Naive thymus-derived CD8-positive, alpha-beta T cell (primary cell): Measurements from ENCODE around the gene LDHB. TPM values are rescaled to one million over a fixed set of nuclear protein-coding genes. Genes with fewer than 3 reads are reported as not detected.

Source experiments
- ATAC-seq, 2 donors: fragments of 150-1000 bp; cut with Tn5 transposase in 1 of 2; sonication (Bioruptor Pico), chemical (Tn5 transposase) in 1 of 2; 1 replicate in 1 of 2; 2 replicates in 1 of 2; pipeline ENCODE4 v1.10.0; 2021; ENCODE audit warnings: mild to moderate bottlenecking in 2 of 2, moderate library complexity in 2 of 2
- POLR2A ChIA-PET: fragments of 350-600 bp; sonication (Branson Sonifier 250); formaldehyde crosslinking; loops from one replicate; lab custom pipeline; 2021; ENCODE audit warnings: antibody characterized with exemption; lab: Charles Lee
- DNase-seq, 10 donors: peaks; one replicate each; pipeline versions ENCODE4 v3.0.0 to v3.0.0-alpha.2; 2020 to 2022
- H3K27ac Mint-ChIP-seq, 10 donors: one replicate each; pipeline ENCODE4 v1.8.0; 2020 to 2022; ENCODE audit warnings: mild to moderate bottlenecking in 10 of 10, mixed read lengths in 10 of 10, moderate library complexity in 4 of 10, inconsistent platforms in 1 of 10
- H3K27me3 Mint-ChIP-seq, 5 donors: one replicate each; pipeline ENCODE4 v1.8.0; 2021 to 2022; ENCODE audit warnings: mixed read lengths in 5 of 5
- H3K36me3 Mint-ChIP-seq, 3 donors: one replicate each; pipeline ENCODE4 v1.8.0; 2020 to 2022; ENCODE audit warnings: mixed read lengths in 3 of 3, mild to moderate bottlenecking in 2 of 3, inconsistent platforms in 1 of 3
- H3K4me1 Mint-ChIP-seq, 4 donors: one replicate each; pipeline ENCODE4 v1.8.0; 2021 to 2022; ENCODE audit warnings: mixed read lengths in 4 of 4
- H3K4me3 Mint-ChIP-seq, 10 donors: one replicate each; pipeline ENCODE4 v1.8.0; 2020 to 2022; ENCODE audit warnings: mild to moderate bottlenecking in 10 of 10, mixed read lengths in 10 of 10, moderate library complexity in 6 of 10, inconsistent platforms in 1 of 10
- H3K9me3 Mint-ChIP-seq, 9 donors: one replicate each; pipeline ENCODE4 v1.8.0; 2020 to 2022; ENCODE audit warnings: mixed read lengths in 9 of 9, mild to moderate bottlenecking in 3 of 9, inconsistent platforms in 1 of 9, moderate library complexity in 1 of 9
- polyA plus RNA-seq, 3 donors: library from polyadenylated mRNA; unstranded; fragments of 300-500 nt; fragmentation: Illumina TruSeq; gene quantifications; one replicate each; pipeline ENCODE4 v1.2.3, GENCODE V29; 2021
- total RNA-seq, 8 experiments: library from RNA in 2 of 8; stranded (reverse) in 2 of 8; gene quantifications; one replicate each; pipeline ENCODE4 v1.2.3 and lab custom pipeline; 2021 to 2026

LDHB gene
- total and polyA plus RNA-seq, 5 experiments from 2014 or later, result 1,266 to 2,368 (median 1,691) TPM

GRCh38 chr12:21642707-21643389 is 14.8 kb downstream of the LDHB start:
- POLR2A ChIA-PET, result interaction anchor here (0.8 to 2.8 kb wide), 6 partner anchors 10 to 37 kb away, joined by 3 to 22 read pairs (median 4); partner anchors contain the start of gene LDHB
- DNase-seq, result no peak
- Mint-ChIP-seq H3K9me3 (no peaks in the 10 kb centered on the region), H3K27me3 (no peaks in the 10 kb centered on the region), H3K27ac (peak overlapping the region in 8 of 10 donors; percentile 4 to 83 (median 62)), H3K36me3 (peaks cover 41 to 94% (median 68%) of the 10 kb centered on the region in 3 donors), H3K4me3 (peak overlapping the region in 8 of 10 donors; percentile 17 to 70 (median 48)), H3K4me1 (peaks cover 44 to 84% (median 80%) of the 10 kb centered on the region in 4 donors)
- ATAC-seq, result peak; percentile 30 to 41

- Mint-ChIP-seq H3K27me3 (no peaks in the 10 kb centered on the region), H3K4me3 (peak overlapping the region in 6 of 10 donors; percentile 2 to 54 (median 26)), H3K9me3 (no peaks in the 10 kb centered on the region), H3K27ac (peak overlapping the region in 9 of 10 donors; percentile 66 to 91 (median 79)), H3K36me3 (peaks cover 34 to 91% (median 71%) of the 10 kb centered on the region in 3 donors), H3K4me1 (peaks cover 20 to 59% (median 48%) of the 10 kb centered on the region in 4 donors)
- no peak for ATAC-seq
- POLR2A ChIA-PET, result interaction anchor here (0.6 to 1.4 kb wide), 5 partner anchors 13 to 80 kb away, joined by 3 to 7 read pairs (median 3); no protein-coding TSS in a partner anchor
- DNase-seq, result no peak
These were observed 19.4 kb downstream of the LDHB start for GRCh38 chr12:21638054-21638891.

DNA sequence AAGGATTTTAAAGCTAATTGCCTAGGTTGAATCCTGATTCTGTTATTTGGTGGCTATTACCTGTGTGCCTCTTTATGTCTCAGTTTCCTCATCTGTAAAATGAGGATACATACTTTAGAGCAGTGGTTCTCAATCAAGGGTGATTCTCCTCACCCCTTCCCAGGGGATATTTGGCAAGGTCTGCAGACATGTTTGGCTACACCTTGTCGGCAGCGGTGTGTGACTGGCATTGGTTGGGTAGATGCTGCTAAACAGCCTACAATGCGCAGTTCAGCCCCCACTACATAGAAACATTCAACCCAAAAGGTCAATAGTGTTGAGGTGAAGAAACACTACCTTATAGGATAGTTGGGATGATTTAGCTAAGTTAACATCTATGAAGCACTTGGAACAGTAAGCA is 23.4 kb downstream of the LDHB start:
- Mint-ChIP-seq H3K4me3 (no peak overlapping the region), H3K27me3 (no peaks in the 10 kb centered on the region), H3K4me1 (peaks cover 10 to 32% (median 23%) of the 10 kb centered on the region in 4 donors), H3K9me3 (no peaks in the 10 kb centered on the region), H3K36me3 (peaks cover 19 to 76% (median 72%) of the 10 kb centered on the region in 3 donors), H3K27ac (peak overlapping the region in 7 of 10 donors; percentile 20 to 59 (median 40))
- DNase-seq (no peak), ATAC-seq (no peak)
- POLR2A ChIA-PET, result interaction anchor here (1.1 to 4.4 kb wide), 5 partner anchors 12 to 23 kb away, joined by 4 to 16 read pairs (median 4); partner anchors contain the start of gene LDHB

DNA sequence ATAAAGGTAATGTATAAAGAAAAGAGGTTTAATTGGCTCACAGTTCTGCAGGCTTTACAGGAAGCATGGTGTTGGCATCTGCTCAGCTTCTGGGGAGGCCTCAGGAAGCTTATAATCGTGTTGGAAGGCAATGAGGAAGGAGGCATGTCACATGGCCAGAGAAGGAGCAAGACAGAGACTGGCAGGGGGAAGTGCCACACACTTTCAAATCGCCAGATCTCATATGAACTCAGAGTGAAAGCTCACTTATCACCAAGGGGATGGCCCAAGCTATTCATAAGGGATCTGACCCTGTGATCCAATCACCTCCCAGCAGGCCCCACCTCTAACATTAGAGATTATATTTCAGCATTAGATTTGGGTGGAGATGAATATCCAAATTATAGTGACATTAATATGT is 26.3 kb downstream of the LDHB start:
- Mint-ChIP-seq H3K9me3 (peaks cover 0 to 9% (median 2%) of the 10 kb centered on the region in 9 donors), H3K4me3 (no peak overlapping the region), H3K36me3 (peaks cover 10 to 55% (median 48%) of the 10 kb centered on the region in 3 donors), H3K27me3 (no peaks in the 10 kb centered on the region), H3K27ac (peak overlapping the region in 4 of 10 donors; percentile 50 to 70 (median 56)), H3K4me1 (peaks cover 0 to 16% (median 8%) of the 10 kb centered on the region in 4 donors)
- DNase-seq (no peak), ATAC-seq (no peak)
- POLR2A ChIA-PET, result interaction anchor here (0.6 to 1.6 kb wide), 3 partner anchors 13 to 26 kb away, joined by 3 to 6 read pairs (median 3); partner anchors contain the start of gene LDHB

- no peak for DNase-seq
- POLR2A ChIA-PET, result no interaction called here
- ATAC-seq, result no peak
These were observed 29.7 kb downstream of the LDHB start for GRCh38 chr12:21627924-21628323.

DNA sequence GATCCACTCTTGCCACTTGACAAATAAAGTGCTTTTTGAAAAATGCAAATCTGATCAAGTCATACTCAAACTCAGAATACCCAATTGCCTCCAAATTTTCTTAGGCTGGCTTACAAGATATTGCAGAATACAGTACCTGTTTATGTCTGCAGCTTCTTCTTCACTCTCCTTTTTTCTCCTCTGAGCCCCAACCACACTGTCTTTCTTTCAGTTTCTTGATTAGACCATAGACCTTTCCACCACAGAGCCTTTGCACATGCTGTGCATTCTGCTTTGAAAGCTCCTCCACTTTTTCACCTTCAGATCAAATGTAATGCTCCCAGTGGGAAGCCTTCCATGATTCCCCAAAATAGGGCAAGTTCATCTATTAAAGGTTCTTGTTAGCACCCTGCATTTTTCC is 39.1 kb downstream of the LDHB start:
- ATAC-seq (no peak), DNase-seq (no peak)
- Mint-ChIP-seq H3K4me3 (peak overlapping the region in 4 of 10 donors; percentile 1 to 73 (median 12)), H3K9me3 (peaks cover 0 to 13% (median 5%) of the 10 kb centered on the region in 9 donors), H3K27me3 (no peaks in the 10 kb centered on the region), H3K36me3 (peaks cover 0 to 12% (median 10%) of the 10 kb centered on the region in 3 donors), H3K4me1 (peaks cover 21 to 52% (median 49%) of the 10 kb centered on the region in 4 donors), H3K27ac (peak overlapping the region; percentile 20 to 92 (median 80))
- POLR2A ChIA-PET, result interaction anchor here (0.8 to 3.2 kb wide), 3 partner anchors 32 to 58 kb away, joined by 3 to 26 read pairs (median 4); partner anchors contain the start of gene LDHB

More at GRCh38 chr12:21627924-21628323, 29.7 kb downstream of the LDHB start:
- peaks cover 4 to 34% (median 18%) of the 10 kb centered on the region in 9 donors for H3K9me3 Mint-ChIP-seq
- H3K36me3 Mint-ChIP-seq, result peaks cover 10 to 42% (median 21%) of the 10 kb centered on the region in 3 donors
- H3K27ac Mint-ChIP-seq, result no peak overlapping the region
- H3K4me1 Mint-ChIP-seq, result peaks cover 0 to 16% (median 8%) of the 10 kb centered on the region in 4 donors
- H3K4me3 Mint-ChIP-seq, result no peak overlapping the region
- H3K27me3 Mint-ChIP-seq, result no peaks in the 10 kb centered on the region

GRCh38 chr12:21617030-21617429 is 40.6 kb downstream of the LDHB start:
- Mint-ChIP-seq H3K27me3 (no peaks in the 10 kb centered on the region), H3K4me1 (peaks cover 25 to 67% (median 61%) of the 10 kb centered on the region in 4 donors)

DNA sequence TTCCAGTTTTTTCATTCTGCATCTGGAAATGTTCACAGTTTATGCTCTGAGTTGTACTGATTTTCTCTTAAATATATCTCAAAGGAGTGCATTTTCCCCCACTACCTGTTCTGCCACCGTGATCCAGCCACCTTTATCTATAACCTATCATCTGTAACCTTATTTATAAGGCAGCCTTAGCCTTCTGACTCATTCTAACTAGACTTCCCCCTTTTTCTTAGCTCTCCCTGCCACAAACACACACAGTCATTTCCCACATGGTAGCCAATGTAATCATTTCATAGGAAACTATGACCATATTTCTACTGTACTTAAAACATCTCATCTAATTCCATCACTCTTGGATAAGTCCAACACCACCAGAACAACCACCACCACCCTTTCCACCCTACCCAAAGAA is 42.2 kb downstream of the LDHB start:
- DNase-seq (peak in 1 of 10 donors; percentile 6), ATAC-seq (peak; percentile 38 to 77)
- no peaks in the 10 kb centered on the region for H3K27me3 Mint-ChIP-seq
- H3K4me3 Mint-ChIP-seq, result peak overlapping the region; percentile 4 to 77 (median 60)
- peaks cover 0 to 13% (median 2%) of the 10 kb centered on the region in 9 donors for H3K9me3 Mint-ChIP-seq
- POLR2A ChIA-PET, result interaction anchor here (0.8 to 2.0 kb wide), 8 partner anchors 16 to 62 kb away, joined by 3 to 34 read pairs (median 4); partner anchors contain the start of gene LDHB
- H3K4me1 Mint-ChIP-seq, result peaks cover 25 to 68% (median 62%) of the 10 kb centered on the region in 4 donors
- peak overlapping the region; percentile 79 to 98 (median 93) for H3K27ac Mint-ChIP-seq
- peaks cover 0 to 23% (median 11%) of the 10 kb centered on the region in 3 donors for H3K36me3 Mint-ChIP-seq

More at GRCh38 chr12:21617030-21617429, 40.6 kb downstream of the LDHB start:
- DNase-seq (no peak), ATAC-seq (no peak)
- Mint-ChIP-seq H3K27ac (peak overlapping the region; percentile 72 to 98 (median 90)), H3K36me3 (peaks cover 0 to 17% (median 13%) of the 10 kb centered on the region in 3 donors), H3K9me3 (peaks cover 0 to 13% (median 4%) of the 10 kb centered on the region in 9 donors), H3K4me3 (peak overlapping the region in 8 of 10 donors; percentile 7 to 59 (median 38))
- POLR2A ChIA-PET, result interaction anchor here (0.8 to 2.0 kb wide), 3 partner anchors 30 to 60 kb away, joined by 3 to 18 read pairs (median 9); no protein-coding TSS in a partner anchor

GRCh38 chr12:21614506-21614905 is 43.1 kb downstream of the LDHB start:
- POLR2A ChIA-PET, result interaction anchor here (1.1 to 4.9 kb wide), 5 partner anchors 19 to 66 kb away, joined by 5 to 47 read pairs (median 10); partner anchors contain the start of gene LDHB
- Mint-ChIP-seq H3K27ac (peak overlapping the region; percentile 79 to 98 (median 93)), H3K36me3 (peaks cover 0 to 26% (median 11%) of the 10 kb centered on the region in 3 donors), H3K27me3 (no peaks in the 10 kb centered on the region), H3K4me3 (peak overlapping the region; percentile 48 to 77 (median 67)), H3K4me1 (peaks cover 25 to 63% (median 59%) of the 10 kb centered on the region in 4 donors), H3K9me3 (peaks cover 0 to 13% (median 2%) of the 10 kb centered on the region in 9 donors)
- ATAC-seq, result peak; percentile 80 to 88
- peak in 3 of 10 donors; percentile 45 to 49 (median 45) for DNase-seq

DNA sequence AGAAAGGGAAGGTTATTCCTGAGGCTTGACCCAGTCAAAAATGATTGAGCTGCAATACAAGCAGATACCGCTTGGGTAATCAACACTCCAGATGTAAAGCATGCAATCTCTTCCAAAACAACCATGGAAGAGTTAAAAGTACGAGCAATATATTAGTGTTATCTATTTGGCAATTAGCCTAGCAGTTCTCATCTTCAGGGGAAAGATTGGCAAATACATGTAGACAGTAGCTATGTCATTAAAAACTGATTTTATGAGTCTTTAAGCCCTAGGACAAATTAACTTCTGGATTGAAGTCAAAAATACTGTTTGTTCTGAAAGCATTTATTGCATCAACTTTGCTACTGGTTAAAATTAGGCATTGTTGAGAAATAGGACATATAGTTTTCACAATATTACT is 43.7 kb downstream of the LDHB start:
- Mint-ChIP-seq H3K36me3 (peaks cover 0 to 23% (median 10%) of the 10 kb centered on the region in 3 donors), H3K4me3 (peak overlapping the region in 8 of 10 donors; percentile 21 to 77 (median 60))
- ATAC-seq, result no peak

GRCh38 chr12:21608196-21608595 is 49.4 kb downstream of the LDHB start:
- POLR2A ChIA-PET, result interaction anchor here (1.5 to 2.1 kb wide), 2 partner anchors 49 to 70 kb away, joined by 11 to 12 read pairs; partner anchors contain the start of gene LDHB
- ATAC-seq (no peak), DNase-seq (no peak)
- Mint-ChIP-seq H3K27me3 (peaks cover 0 to 1% (median 0%) of the 10 kb centered on the region in 5 donors), H3K4me1 (peaks cover 5 to 13% (median 10%) of the 10 kb centered on the region in 4 donors), H3K4me3 (no peak overlapping the region), H3K36me3 (peaks cover 0 to 13% (median 4%) of the 10 kb centered on the region in 3 donors), H3K27ac (no peak overlapping the region), H3K9me3 (no peaks in the 10 kb centered on the region)

More for the DNA sequence above, 43.7 kb downstream of the LDHB start:
- Mint-ChIP-seq H3K27me3 (no peaks in the 10 kb centered on the region), H3K4me1 (peaks cover 25 to 60% (median 58%) of the 10 kb centered on the region in 4 donors), H3K9me3 (peaks cover 0 to 11% (median 2%) of the 10 kb centered on the region in 9 donors), H3K27ac (peak overlapping the region; percentile 65 to 98 (median 93))
- DNase-seq, result no peak
- POLR2A ChIA-PET, result interaction anchor here (0.6 to 4.9 kb wide), 11 partner anchors 20 to 71 kb away, joined by 3 to 47 read pairs (median 5); partner anchors contain the start of gene LDHB
